ENCODE results near the gene ARHGAP18. TPM values are rescaled to one million over a fixed set of nuclear protein-coding genes. Genes with fewer than 3 reads are reported as not detected.

ARHGAP18 gene
- total RNA-seq, 4 donors from 2014 or later: 5.1 to 12.7 (median 7.7) TPM

GRCh38 chr6:129643968-129644367 is 66.0 kb downstream of the ARHGAP18 start:
- H3K4me3 ChIP-seq (ENCODE audit: low read depth, poor library complexity, severe bottlenecking): no peak overlapping the region
- DNase-seq (ENCODE audit: low spot score in 2 of 2): no peak
- TF ChIP-seq CTCF (IDR thresholded peaks at IDR 0.05) (no peak), POLR2A (IDR thresholded peaks at IDR 0.05) (no peak)
- intact Hi-C loops (cut with DNase I; ENCODE audit: low total_unique reads): no loop called here
- 71% methylated on average over 3 of the region's 3 CpGs for WGBS, 2 donors

GRCh38 chr6:129643176-129643575 is 66.8 kb downstream of the ARHGAP18 start:
- WGBS, 2 donors: 88 to 91% methylated on average over 3 of the region's 3 CpGs
- no peak for TF ChIP-seq POLR2A (IDR thresholded peaks at IDR 0.05)
- no peak for TF ChIP-seq CTCF (IDR thresholded peaks at IDR 0.05)
- DNase-seq (ENCODE audit: low spot score in 2 of 2): no peak
- no peak overlapping the region for H3K4me3 ChIP-seq (ENCODE audit: low read depth, poor library complexity, severe bottlenecking)
- intact Hi-C loops (cut with DNase I; ENCODE audit: low total_unique reads): no loop called here

GRCh38 chr6:129642322-129642721 is 67.7 kb downstream of the ARHGAP18 start:
- intact Hi-C loops (cut with DNase I; ENCODE audit: low total_unique reads): no loop called here
- TF ChIP-seq CTCF (IDR thresholded peaks at IDR 0.05) (no peak), POLR2A (IDR thresholded peaks at IDR 0.05) (no peak)

GRCh38 chr6:129641344-129641743 is 68.6 kb downstream of the ARHGAP18 start:
- H3K4me3 ChIP-seq (ENCODE audit: low read depth, poor library complexity, severe bottlenecking): no peak overlapping the region
- TF ChIP-seq POLR2A (IDR thresholded peaks at IDR 0.05) (no peak), CTCF (IDR thresholded peaks at IDR 0.05) (no peak)
- intact Hi-C loops (cut with DNase I; ENCODE audit: low total_unique reads): no loop called here
- no peak for DNase-seq (ENCODE audit: low spot score in 2 of 2)

More at GRCh38 chr6:129642322-129642721, 67.7 kb downstream of the ARHGAP18 start:
- no peak for DNase-seq (ENCODE audit: low spot score in 2 of 2)
- H3K4me3 ChIP-seq (ENCODE audit: low read depth, poor library complexity, severe bottlenecking): no peak overlapping the region

GRCh38 chr6:129638686-129639085 is 71.3 kb downstream of the ARHGAP18 start:
- intact Hi-C loops (cut with DNase I; ENCODE audit: low total_unique reads): no loop called here
- no peak for DNase-seq (ENCODE audit: low spot score in 2 of 2)
- TF ChIP-seq POLR2A (IDR thresholded peaks at IDR 0.05) (no peak), CTCF (IDR thresholded peaks at IDR 0.05) (no peak)
- no peak overlapping the region for H3K4me3 ChIP-seq (ENCODE audit: low read depth, poor library complexity, severe bottlenecking)

GRCh38 chr6:129638055-129638684 is 71.8 kb downstream of the ARHGAP18 start:
- no peak for TF ChIP-seq CTCF (IDR thresholded peaks at IDR 0.05)
- no peak for TF ChIP-seq POLR2A (IDR thresholded peaks at IDR 0.05)
- intact Hi-C loops (cut with DNase I; ENCODE audit: low total_unique reads): no loop called here
- DNase-seq (ENCODE audit: low spot score in 2 of 2): no peak
- WGBS, 2 donors: 74 to 76% methylated on average over 8 of the region's 8 CpGs
- no peak overlapping the region for H3K4me3 ChIP-seq (ENCODE audit: low read depth, poor library complexity, severe bottlenecking)

Data from lower leg skin (tissue), 4 donors.